LHCN-M2 (cell line): ENCODE measurements around the gene RFX4. TPM values are rescaled to one million over a fixed set of nuclear protein-coding genes. Genes with fewer than 3 reads are reported as not detected.

Experiments
- DNase-seq: peaks from one replicate; pipeline ENCODE4 v3.0.0-alpha.2; 2012; ENCODE audit warnings: low read depth
- total RNA-seq: library from RNA; depleted of rRNA; stranded (reverse); fragments of >200 nt; gene quantifications from 2 replicates; pipeline ENCODE4 v1.2.3, GENCODE V29; 2014; rRNA removed

The RFX4 gene
- total RNA-seq, 1 experiment from 2014 or later = not detected

DNA sequence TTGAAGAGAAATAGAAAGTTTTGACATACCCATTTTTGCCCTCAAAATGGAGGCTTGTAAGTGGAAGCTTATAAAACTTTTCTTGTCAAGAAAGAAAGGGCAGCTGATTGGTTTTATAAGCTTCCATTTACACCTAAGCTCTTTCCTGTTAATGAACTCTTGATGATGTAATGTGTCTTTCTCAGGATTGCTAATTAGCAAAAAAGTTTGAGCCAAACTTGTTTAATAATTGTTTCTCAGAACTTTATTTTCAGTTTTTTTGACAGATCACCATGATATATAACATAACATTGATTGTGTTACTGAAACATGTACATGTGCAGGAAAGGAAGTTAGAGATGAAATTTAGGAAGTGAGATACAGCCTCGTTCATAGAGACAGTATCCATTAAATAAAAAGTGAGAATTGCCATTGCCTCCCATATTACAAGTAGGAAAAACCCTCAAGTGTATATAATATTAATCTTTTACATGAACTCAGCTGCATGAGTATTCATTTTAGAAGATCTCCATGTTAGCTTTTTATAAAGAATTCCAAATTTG is 218.4 kb downstream of the RFX4 start:
- DNase-seq = no peak

DNA sequence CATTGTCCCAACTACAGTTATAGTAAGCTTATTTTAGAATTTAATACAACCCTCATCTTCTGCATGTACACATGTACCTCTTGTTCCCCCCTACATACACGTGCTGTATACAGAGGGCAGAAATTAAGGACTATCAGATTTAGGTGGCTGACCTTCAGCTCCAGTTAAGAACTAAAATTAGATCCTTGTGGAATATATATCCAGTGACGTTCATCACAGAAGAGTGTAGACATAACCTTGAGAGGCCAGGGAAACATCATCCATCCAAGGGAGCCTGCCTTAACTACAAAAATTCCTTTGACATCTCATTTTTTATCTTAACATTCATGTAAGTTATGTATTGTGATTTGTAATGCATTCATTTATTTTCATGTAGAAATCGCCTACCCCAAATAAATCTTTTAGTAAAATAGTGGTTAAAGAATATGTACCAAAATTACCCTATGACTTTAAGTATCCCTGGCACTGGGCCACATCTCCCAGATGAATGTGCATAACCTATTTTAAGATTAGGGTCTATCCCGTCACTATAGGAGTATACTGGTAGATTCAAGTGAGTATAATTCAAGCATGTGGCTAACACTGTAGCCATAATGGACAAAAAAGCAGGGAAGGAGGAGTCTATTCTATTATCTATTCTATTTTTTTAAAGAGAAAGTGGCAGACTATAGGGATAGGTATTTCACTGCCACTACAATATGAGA is 219.2 kb downstream of the RFX4 start:
- no peak for DNase-seq

DNA sequence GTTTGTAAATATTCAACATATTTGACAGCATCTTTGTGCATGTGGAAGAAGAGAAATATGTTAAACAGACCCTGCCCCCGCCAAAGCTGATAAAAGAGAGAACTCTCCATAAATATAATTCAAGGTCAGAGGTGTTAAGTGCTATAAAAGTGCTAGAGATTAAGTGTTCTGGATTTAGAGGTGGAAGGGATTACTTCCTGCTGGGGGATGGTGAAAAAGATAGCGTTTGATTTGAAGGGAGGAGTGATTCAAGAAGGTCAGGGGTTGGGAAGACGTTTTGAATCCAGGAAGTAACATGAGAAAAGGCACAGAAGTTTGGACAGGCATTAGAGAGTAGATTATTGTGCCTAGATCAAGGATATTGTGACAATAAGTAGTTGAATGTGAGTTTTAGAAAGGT is 221.9 kb downstream of the RFX4 start:
- DNase-seq = no peak

Other genes with a start within 250 kb of the RFX4 start
- gene POLR3B, start 225.3 kb upstream of the RFX4 start, total RNA-seq = 10.6 and 13.3 TPM in 2 replicates
- 13.5 and 15.5 TPM in 2 replicates for gene RIC8B, start 191.7 kb downstream of the RFX4 start, total RNA-seq